ENCODE measurements around the gene IL17RC. TPM values are rescaled to one million over a fixed set of nuclear protein-coding genes. Genes with fewer than 3 reads are reported as not detected.
"Not testable (repeated sequence)": the region's sequence is repeated elsewhere in the genome, so short reads cannot be mapped to it uniquely, and the experiment has no call there.

Gene IL17RC
- total RNA-seq, 2 donors from 2014 or later: 1.2 to 3.5 TPM

- H3K36me3 Mint-ChIP-seq (ENCODE audit: low read depth): no peaks in the 10 kb centered on the region
- ATAC-seq (replicated peaks): no peak
These were observed 922 bp downstream of the IL17RC start for GRCh38 chr3:9917820-9918219.

GRCh38 chr3:9918261-9919038 lies 1.6 kb downstream of the IL17RC start:
- H3K4me3 Mint-ChIP-seq: no peak overlapping the region
- no peaks in the 10 kb centered on the region for H3K36me3 Mint-ChIP-seq (ENCODE audit: low read depth)
- no peak for ATAC-seq (replicated peaks)

More at GRCh38 chr3:9917820-9918219, 922 bp downstream of the IL17RC start:
- peaks cover 4% of the 10 kb centered on the region for H3K4me1 Mint-ChIP-seq
- no peaks in the 10 kb centered on the region for H3K9me3 Mint-ChIP-seq
- H3K4me3 Mint-ChIP-seq: no peak overlapping the region
- H3K27me3 Mint-ChIP-seq: no peaks in the 10 kb centered on the region
- H3K27ac Mint-ChIP-seq: no peak overlapping the region

GRCh38 chr3:9928158-9928557 lies 11.3 kb downstream of the IL17RC start:
- H3K4me1 Mint-ChIP-seq: no peaks in the 10 kb centered on the region
- ATAC-seq (replicated peaks): no peak
- no peaks in the 10 kb centered on the region for H3K36me3 Mint-ChIP-seq (ENCODE audit: low read depth)
- H3K4me3 Mint-ChIP-seq: no peak overlapping the region
- H3K27me3 Mint-ChIP-seq: no peaks in the 10 kb centered on the region
- no peak overlapping the region for H3K27ac Mint-ChIP-seq
- no peaks in the 10 kb centered on the region for H3K9me3 Mint-ChIP-seq

More at GRCh38 chr3:9918261-9919038, 1.6 kb downstream of the IL17RC start:
- Mint-ChIP-seq H3K9me3 (no peaks in the 10 kb centered on the region), H3K27me3 (no peaks in the 10 kb centered on the region), H3K27ac (no peak overlapping the region), H3K4me1 (peaks cover 4% of the 10 kb centered on the region)

GRCh38 chr3:9930804-9931418 lies 14.0 kb downstream of the IL17RC start:
- Mint-ChIP-seq H3K9me3 (no peaks in the 10 kb centered on the region), H3K27me3 (no peaks in the 10 kb centered on the region), H3K36me3 (ENCODE audit: low read depth) (peaks cover 22% of the 10 kb centered on the region), H3K4me3 (no peak overlapping the region), H3K4me1 (peaks cover 18% of the 10 kb centered on the region), H3K27ac (no peak overlapping the region)
- no peak for ATAC-seq (replicated peaks)

- Mint-ChIP-seq H3K4me3 (peak overlapping the region; percentile 98), H3K27me3 (no peaks in the 10 kb centered on the region), H3K9me3 (no peaks in the 10 kb centered on the region)
These were observed 15.6 kb downstream of the IL17RC start for GRCh38 chr3:9932535-9932842.

GRCh38 chr3:9932843-9933560 lies 16.1 kb downstream of the IL17RC start:
- peak overlapping the region; percentile 97 for H3K27ac Mint-ChIP-seq
- peak overlapping the region; percentile 98 for H3K4me3 Mint-ChIP-seq
- peaks cover 19% of the 10 kb centered on the region for H3K4me1 Mint-ChIP-seq
- peaks cover 40% of the 10 kb centered on the region for H3K36me3 Mint-ChIP-seq (ENCODE audit: low read depth)
- no peaks in the 10 kb centered on the region for H3K27me3 Mint-ChIP-seq
- H3K9me3 Mint-ChIP-seq: no peaks in the 10 kb centered on the region
- ATAC-seq (replicated peaks): peak; percentile 83

More at GRCh38 chr3:9932535-9932842, 15.6 kb downstream of the IL17RC start:
- ATAC-seq (replicated peaks): no peak
- H3K36me3 Mint-ChIP-seq (ENCODE audit: low read depth): peaks cover 34% of the 10 kb centered on the region
- H3K4me1 Mint-ChIP-seq: peaks cover 19% of the 10 kb centered on the region
- H3K27ac Mint-ChIP-seq: peak overlapping the region; percentile 97

GRCh38 chr3:9933561-9934234 lies 16.8 kb downstream of the IL17RC start, which contains the start of gene CRELD1:
TSS of gene CRELD1 (plus strand) at chr3:9933834. CDS start at chr3:9934439, 605 bp downstream.
- no peaks in the 10 kb centered on the region for H3K9me3 Mint-ChIP-seq
- H3K36me3 Mint-ChIP-seq (ENCODE audit: low read depth): peaks cover 46% of the 10 kb centered on the region
- no peaks in the 10 kb centered on the region for H3K27me3 Mint-ChIP-seq
- ATAC-seq (replicated peaks): peak; percentile 89
- H3K4me1 Mint-ChIP-seq: peaks cover 19% of the 10 kb centered on the region
- H3K27ac Mint-ChIP-seq: peak within 1 kb of the TSS; percentile 97
- H3K4me3 Mint-ChIP-seq: peak within 1 kb of the TSS; percentile 98

GRCh38 chr3:9934235-9934621 lies 17.3 kb downstream of the IL17RC start:
- H3K27me3 Mint-ChIP-seq: no peaks in the 10 kb centered on the region
- H3K36me3 Mint-ChIP-seq (ENCODE audit: low read depth): peaks cover 46% of the 10 kb centered on the region
- H3K27ac Mint-ChIP-seq: peak overlapping the region; percentile 97
- ATAC-seq (replicated peaks): no peak
- peak overlapping the region; percentile 98 for H3K4me3 Mint-ChIP-seq
- H3K9me3 Mint-ChIP-seq: no peaks in the 10 kb centered on the region
- peaks cover 19% of the 10 kb centered on the region for H3K4me1 Mint-ChIP-seq

- Mint-ChIP-seq H3K27me3 (no peaks in the 10 kb centered on the region), H3K4me1 (peaks cover 19% of the 10 kb centered on the region), H3K27ac (peak overlapping the region; percentile 97), H3K9me3 (no peaks in the 10 kb centered on the region), H3K4me3 (peak overlapping the region; percentile 98), H3K36me3 (ENCODE audit: low read depth) (peaks cover 46% of the 10 kb centered on the region)
- no peak for ATAC-seq (replicated peaks)
These were observed 18.1 kb downstream of the IL17RC start for GRCh38 chr3:9934993-9935392.

GRCh38 chr3:9935966-9936510 lies 19.1 kb downstream of the IL17RC start:
- ATAC-seq (replicated peaks): no peak
- Mint-ChIP-seq H3K4me3 (peak overlapping the region; percentile 98), H3K9me3 (no peaks in the 10 kb centered on the region), H3K27me3 (no peaks in the 10 kb centered on the region), H3K36me3 (ENCODE audit: low read depth) (peaks cover 48% of the 10 kb centered on the region), H3K4me1 (peaks cover 19% of the 10 kb centered on the region), H3K27ac (no peak overlapping the region)

- H3K27ac Mint-ChIP-seq: no peak overlapping the region
- no peaks in the 10 kb centered on the region for H3K9me3 Mint-ChIP-seq
These were observed 20.8 kb downstream of the IL17RC start for GRCh38 chr3:9937486-9938238.

GRCh38 chr3:9938966-9939365 lies 22.1 kb downstream of the IL17RC start:
- no peak overlapping the region for H3K27ac Mint-ChIP-seq
- H3K4me1 Mint-ChIP-seq: peaks cover 19% of the 10 kb centered on the region
- H3K36me3 Mint-ChIP-seq (ENCODE audit: low read depth): peaks cover 62% of the 10 kb centered on the region
- no peaks in the 10 kb centered on the region for H3K9me3 Mint-ChIP-seq
- no peak overlapping the region for H3K4me3 Mint-ChIP-seq
- ATAC-seq (replicated peaks): no peak
- H3K27me3 Mint-ChIP-seq: no peaks in the 10 kb centered on the region

More at GRCh38 chr3:9937486-9938238, 20.8 kb downstream of the IL17RC start:
- Mint-ChIP-seq H3K4me1 (peaks cover 19% of the 10 kb centered on the region), H3K4me3 (no peak overlapping the region), H3K27me3 (no peaks in the 10 kb centered on the region), H3K36me3 (ENCODE audit: low read depth) (peaks cover 61% of the 10 kb centered on the region)
- ATAC-seq (replicated peaks): no peak

- not testable (repeated sequence) for H3K27me3 Mint-ChIP-seq; H3K27ac Mint-ChIP-seq; ATAC-seq (replicated peaks); H3K9me3 Mint-ChIP-seq; H3K4me3 Mint-ChIP-seq
- peaks cover 57% of the 10 kb centered on the region for H3K36me3 Mint-ChIP-seq (ENCODE audit: low read depth)
- H3K4me1 Mint-ChIP-seq: peaks cover 11% of the 10 kb centered on the region
These were observed 23.0 kb downstream of the IL17RC start for GRCh38 chr3:9939906-9940305.

Data from activated T-helper 17 cell treated with anti-CD3 and anti-CD28 coated beads, Interleukin-2, amount 50 U/mL, for 72 hours (primary cell).